PC-9 (cell line): ENCODE measurements around the gene MMP17. TPM values are rescaled to one million over a fixed set of nuclear protein-coding genes. Genes with fewer than 3 reads are reported as not detected.

Experiments
- BruUV-seq: library from RNA; stranded (reverse); fragments of 400-500 nt; replicated peaks from 2 replicates; lab custom pipeline; 2021; lab: Mats Ljungman, UMichigan
- CTCF ChIA-PET: fragments of 300-600 bp; sonication (Branson Sonifier 250); formaldehyde crosslinking; loops from one replicate; lab custom pipeline; 2022; ENCODE audit warnings: antibody characterized with exemption; lab: Charles Lee
- POLR2A ChIA-PET: fragments of 300-600 bp; sonication (Branson Sonifier 250); formaldehyde crosslinking; loops from one replicate; lab custom pipeline; 2022; ENCODE audit warnings: antibody characterized with exemption; ENCODE audit not compliant: unreplicated experiment; lab: Charles Lee
- DNase-seq, 2 experiments: peaks; one replicate each; pipeline versions ENCODE4 v3.0.0 to v3.0.0-alpha.2; 2015 to 2022; ENCODE audit warnings: mixed read lengths in 1 of 2
- H2AFZ ChIP-seq: fragments of 200-600 bp; sonication (generic); 2 replicates; pipeline ENCODE4 v1.8.1; 2017; ENCODE audit warnings: antibody characterized with exemption
- H3F3A ChIP-seq: fragments of 200-600 bp; sonication (generic); 2 replicates; pipeline ENCODE4 v1.8.1; 2017; ENCODE audit warnings: antibody characterized with exemption, mild to moderate bottlenecking, low read depth; ENCODE audit not compliant: insufficient read depth
- H3K27ac ChIP-seq: fragments of 200-600 bp; sonication (generic); 2 replicates; pipeline ENCODE4 v1.6.1; 2016; ENCODE audit warnings: mixed run types
- H3K27me3 ChIP-seq: fragments of 200-600 bp; sonication (generic); 2 replicates; pipeline ENCODE4 v1.6.1; 2016; ENCODE audit warnings: low read depth, mixed run types; ENCODE audit not compliant: insufficient read depth
- H3K36me3 ChIP-seq: fragments of 200-600 bp; sonication (generic); 2 replicates; pipeline ENCODE4 v1.6.1; 2016; ENCODE audit warnings: low read depth, mixed run types
- H3K4me1 ChIP-seq: fragments of 200-600 bp; sonication (generic); replicated peaks from 2 replicates; pipeline ENCODE4 v1.6.1; 2016; ENCODE audit warnings: mixed run types; ENCODE audit not compliant: insufficient read depth
- H3K4me2 ChIP-seq: fragments of 200-600 bp; sonication (generic); 2 replicates; pipeline ENCODE4 v1.6.1; 2017; ENCODE audit warnings: mixed run types
- H3K4me3 ChIP-seq: fragments of 200-600 bp; sonication (generic); 2 replicates; pipeline ENCODE4 v1.6.1; 2016; ENCODE audit warnings: mixed run types
- H3K79me2 ChIP-seq: fragments of 200-600 bp; sonication (generic); 2 replicates; pipeline ENCODE4 v1.6.1; 2017; ENCODE audit warnings: low read depth, mixed run types
- H3K9me2 ChIP-seq: fragments of 200-600 bp; sonication (generic); 2 replicates; pipeline ENCODE4 v1.8.1; 2017; ENCODE audit warnings: mild to moderate bottlenecking; ENCODE audit not compliant: insufficient read depth
- H3K9me3 ChIP-seq: fragments of 200-600 bp; sonication (generic); 2 replicates; pipeline ENCODE4 v1.8.1; 2016; ENCODE audit warnings: low read depth; ENCODE audit not compliant: insufficient read depth
- H4K20me1 ChIP-seq: fragments of 200-600 bp; sonication (generic); 2 replicates; pipeline ENCODE4 v1.8.1; 2017; ENCODE audit not compliant: insufficient read depth
- EZH2 ChIP-seq: fragments of 200-600 bp; sonication (generic); IDR thresholded peaks from 2 replicates; pipeline ENCODE4 v1.8.0; 2017; ENCODE audit warnings: antibody characterized with exemption, low read depth
- intact Hi-C: fragments of 100-400 bp; cut with micrococcal nuclease; formaldehyde crosslinking; loops from one replicate; pipeline ENCODE4 v1.10.0; 2022; ENCODE audit not compliant: unreplicated experiment
- total RNA-seq: library from RNA; stranded (reverse); gene quantifications from 2 replicates; pipeline ENCODE4 v1.2.3, GENCODE V29; 2021
- TF ChIP-seq, protein P1 (sequence below): fragments of 200-600 bp; sonication (generic); conservative IDR thresholded peaks from 2 replicates; pipeline ENCODE4 v1.6.1; 2017; ENCODE audit warnings: mixed run types, antibody characterized with exemption, mild to moderate bottlenecking, moderate library complexity

The MMP17 gene
- total RNA-seq, 1 experiment from 2014 or later, result 3.3 TPM

DNA sequence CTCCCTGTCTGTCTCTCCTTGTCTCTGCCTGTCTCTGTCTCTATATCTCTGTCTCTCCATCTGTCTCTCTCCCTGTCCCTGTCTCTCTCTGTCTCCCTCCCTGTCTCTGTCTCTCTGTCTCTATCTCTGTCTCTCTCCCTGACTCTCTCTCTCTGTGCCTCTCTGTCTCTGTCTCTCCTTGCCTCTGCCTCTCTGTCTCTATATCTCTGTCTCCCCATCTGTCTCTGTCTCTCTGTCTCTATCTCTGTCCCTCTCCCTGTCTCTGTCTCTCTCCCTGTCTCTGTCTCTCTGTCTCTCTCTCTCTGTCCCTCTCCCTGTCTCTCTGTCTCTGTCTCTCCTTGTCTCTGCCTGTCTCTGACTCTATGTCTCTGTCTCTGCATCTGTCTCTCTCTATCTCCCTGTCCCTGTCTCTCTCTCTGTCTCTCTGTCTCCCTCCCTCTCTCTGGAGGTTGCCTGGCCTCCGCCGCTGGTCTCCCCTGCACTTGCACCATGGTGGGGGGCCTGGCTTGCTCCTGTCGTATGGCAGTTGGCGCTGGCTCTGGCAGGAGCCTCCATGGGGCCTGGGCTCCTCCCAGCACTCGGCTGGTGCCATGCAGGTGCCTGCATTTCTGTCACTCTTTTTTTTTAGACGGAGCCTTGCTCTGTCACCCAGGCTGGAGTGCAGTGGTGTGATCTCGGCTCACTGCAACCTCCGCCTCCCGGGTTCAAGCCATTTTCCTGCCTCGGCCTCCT lies 28.3 kb downstream of the MMP17 start:
- DNase-seq, result no peak
- TF ChIP-seq, protein P1, sequence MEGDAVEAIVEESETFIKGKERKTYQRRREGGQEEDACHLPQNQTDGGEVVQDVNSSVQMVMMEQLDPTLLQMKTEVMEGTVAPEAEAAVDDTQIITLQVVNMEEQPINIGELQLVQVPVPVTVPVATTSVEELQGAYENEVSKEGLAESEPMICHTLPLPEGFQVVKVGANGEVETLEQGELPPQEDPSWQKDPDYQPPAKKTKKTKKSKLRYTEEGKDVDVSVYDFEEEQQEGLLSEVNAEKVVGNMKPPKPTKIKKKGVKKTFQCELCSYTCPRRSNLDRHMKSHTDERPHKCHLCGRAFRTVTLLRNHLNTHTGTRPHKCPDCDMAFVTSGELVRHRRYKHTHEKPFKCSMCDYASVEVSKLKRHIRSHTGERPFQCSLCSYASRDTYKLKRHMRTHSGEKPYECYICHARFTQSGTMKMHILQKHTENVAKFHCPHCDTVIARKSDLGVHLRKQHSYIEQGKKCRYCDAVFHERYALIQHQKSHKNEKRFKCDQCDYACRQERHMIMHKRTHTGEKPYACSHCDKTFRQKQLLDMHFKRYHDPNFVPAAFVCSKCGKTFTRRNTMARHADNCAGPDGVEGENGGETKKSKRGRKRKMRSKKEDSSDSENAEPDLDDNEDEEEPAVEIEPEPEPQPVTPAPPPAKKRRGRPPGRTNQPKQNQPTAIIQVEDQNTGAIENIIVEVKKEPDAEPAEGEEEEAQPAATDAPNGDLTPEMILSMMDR, result no peak
- no peak for TF ChIP-seq EZH2
- Histone ChIP-seq H3K9me2 (no peaks in the 10 kb centered on the region), H3K4me3 (no peak overlapping the region), H3K27me3 (no peaks in the 10 kb centered on the region), H3K36me3 (no peaks in the 10 kb centered on the region), H3K79me2 (no peaks in the 10 kb centered on the region), H2AFZ (no peak overlapping the region), H3F3A (peaks cover 37% of the 10 kb centered on the region), H4K20me1 (no peaks in the 10 kb centered on the region), H3K4me2 (peak overlapping the region; percentile 75), H3K9me3 (no peaks in the 10 kb centered on the region), H3K27ac (no peak overlapping the region), H3K4me1 (peaks cover 38% of the 10 kb centered on the region)
- no TSS peak for BruUV-seq
- POLR2A ChIA-PET, result no interaction called here
- CTCF ChIA-PET, result no interaction called here
- intact Hi-C loops, result no loop called here

DNA sequence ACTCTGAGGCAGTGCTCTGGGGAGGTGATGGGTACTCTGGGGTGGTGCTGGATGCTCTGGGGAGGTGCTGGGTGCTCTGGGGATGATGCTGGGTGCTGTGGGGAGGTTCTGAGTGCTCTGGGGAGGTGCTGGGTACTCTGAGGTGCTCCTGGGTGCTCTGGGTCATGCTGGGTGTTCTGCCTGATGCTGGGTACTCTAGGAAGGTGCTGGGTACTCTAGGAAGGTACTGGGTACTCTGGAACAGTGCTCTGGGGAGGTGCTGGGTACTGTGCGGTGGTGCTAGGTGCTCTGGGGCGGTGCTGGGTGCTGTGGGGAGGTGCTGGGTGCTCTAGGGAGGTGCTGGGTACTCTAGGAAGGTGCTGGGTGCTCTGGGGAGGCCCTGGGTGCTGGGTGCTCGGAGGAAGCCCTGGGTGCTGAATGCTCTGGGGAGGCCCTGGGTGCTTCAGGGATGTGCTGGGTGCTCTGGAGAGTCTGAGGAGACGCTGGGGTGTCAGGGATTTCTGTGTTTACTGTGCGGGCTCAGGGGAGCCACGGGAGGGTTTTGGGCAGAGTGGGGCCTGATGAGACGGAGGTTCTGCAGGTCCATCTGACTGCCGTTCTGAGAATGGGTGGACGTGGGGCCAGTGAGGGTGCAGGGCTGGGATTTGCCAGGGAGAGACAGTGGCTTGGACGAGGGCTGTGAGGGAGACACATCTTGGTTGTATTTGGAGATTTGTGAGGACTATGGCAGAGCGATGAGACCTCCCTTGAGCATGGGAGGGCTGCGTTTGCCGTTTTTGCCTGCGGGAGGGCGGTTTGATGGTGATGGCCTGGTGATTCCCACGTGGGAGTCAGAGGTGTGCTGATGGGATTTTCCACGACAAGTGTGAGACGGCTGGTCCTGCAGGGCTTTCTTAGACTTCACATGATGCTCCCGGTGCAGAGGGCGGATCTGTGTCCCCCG lies 30.0 kb downstream of the MMP17 start:
- H3K79me2 ChIP-seq, result no peaks in the 10 kb centered on the region
- H3K36me3 ChIP-seq, result no peaks in the 10 kb centered on the region
- no peaks in the 10 kb centered on the region for H3K27me3 ChIP-seq
- peaks cover 47% of the 10 kb centered on the region for H3F3A ChIP-seq
- intact Hi-C loops, result no loop called here
- BruUV-seq, result no TSS peak
- H4K20me1 ChIP-seq, result no peaks in the 10 kb centered on the region
- TF ChIP-seq EZH2, result no peak
- TF ChIP-seq, protein P1, result no peak
- H2AFZ ChIP-seq, result no peak overlapping the region
- H3K9me2 ChIP-seq, result no peaks in the 10 kb centered on the region
- H3K4me3 ChIP-seq, result no peak overlapping the region
- H3K4me2 ChIP-seq, result no peak overlapping the region
- peaks cover 55% of the 10 kb centered on the region for H3K4me1 ChIP-seq
- H3K27ac ChIP-seq, result no peak overlapping the region
- H3K9me3 ChIP-seq, result no peaks in the 10 kb centered on the region
- no peak for DNase-seq
- ChIA-PET POLR2A (no interaction called here), CTCF (no interaction called here)

DNA sequence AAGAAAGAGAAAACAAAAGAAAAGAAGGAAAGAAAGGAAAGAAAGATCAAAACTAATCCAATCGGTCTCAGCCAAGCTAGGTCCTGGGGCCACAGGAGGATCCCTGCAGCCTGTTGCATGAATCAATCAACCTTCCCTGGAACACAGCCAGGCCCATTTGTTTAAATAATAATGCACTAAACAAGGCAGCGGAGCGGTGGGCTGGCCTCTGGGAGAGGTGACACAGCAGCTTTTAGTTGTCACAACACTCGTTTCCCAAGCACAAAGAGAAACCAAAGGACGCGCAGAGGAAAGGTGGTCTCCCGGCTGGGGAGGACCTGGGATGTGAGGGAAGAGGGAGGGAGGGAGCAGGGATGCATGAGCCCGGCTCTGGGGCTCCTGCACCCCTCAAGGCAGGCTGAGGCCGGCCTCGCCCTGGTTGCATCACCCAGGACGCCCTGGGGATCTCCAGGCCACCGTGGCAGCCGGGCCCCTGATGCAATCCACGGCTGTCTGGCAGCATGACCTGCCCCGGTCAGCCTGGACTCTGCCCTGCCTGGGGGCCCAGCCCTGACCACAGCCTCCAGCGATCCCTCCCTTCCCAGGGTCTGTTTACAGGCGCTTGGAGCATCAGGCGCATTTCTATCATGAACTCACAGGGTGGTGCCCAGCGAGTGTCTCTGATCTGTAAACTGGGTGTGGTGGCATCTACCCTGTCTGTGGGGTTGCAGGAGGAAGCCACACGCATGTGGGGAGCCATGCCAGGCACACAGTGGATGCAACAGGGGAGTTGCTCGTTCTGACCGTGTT lies 32.5 kb downstream of the MMP17 start:
- intact Hi-C loops, result loop anchor here (1.0 kb wide), 3 partner anchors 12 to 40 kb away; no protein-coding TSS in a partner anchor
- Histone ChIP-seq H3K9me2 (no peaks in the 10 kb centered on the region), H3F3A (peaks cover 53% of the 10 kb centered on the region), H4K20me1 (no peaks in the 10 kb centered on the region), H3K36me3 (no peaks in the 10 kb centered on the region), H3K79me2 (no peaks in the 10 kb centered on the region), H3K27ac (peak overlapping the region; percentile 94), H3K9me3 (no peaks in the 10 kb centered on the region), H2AFZ (peak overlapping the region; percentile 46; the same call in 1 of the 2 replicates), H3K4me3 (peak overlapping the region; percentile 43; the same call in 1 of the 2 replicates), H3K27me3 (no peaks in the 10 kb centered on the region), H3K4me2 (peak overlapping the region; percentile 76), H3K4me1 (peaks cover 74% of the 10 kb centered on the region)
- TF ChIP-seq, protein P1, result no peak
- no peak for TF ChIP-seq EZH2
- peak; percentile 94 to 95 for DNase-seq
- no TSS peak for BruUV-seq
- ChIA-PET CTCF (interaction anchor here (0.7 kb wide), 2 partner anchors 30 to 94 kb away, joined by 3 to 4 read pairs; no protein-coding TSS in a partner anchor), POLR2A (interaction anchor here (0.7 kb wide), 1 partner anchor 74 kb away, joined by 5 read pairs; no protein-coding TSS in a partner anchor)
